GM19238 (cell line): Measurements from ENCODE around the gene TTLL12.

Experiments
- DNase-seq: peaks from one replicate; pipeline ENCODE4 v3.0.0; 2011; ENCODE audit warnings: low spot score; ENCODE audit not compliant: insufficient read length

The TTLL12 gene

GRCh38 chr22:43213962-43214361 lies 27.0 kb upstream of the TTLL12 start:
- no peak for DNase-seq

DNA sequence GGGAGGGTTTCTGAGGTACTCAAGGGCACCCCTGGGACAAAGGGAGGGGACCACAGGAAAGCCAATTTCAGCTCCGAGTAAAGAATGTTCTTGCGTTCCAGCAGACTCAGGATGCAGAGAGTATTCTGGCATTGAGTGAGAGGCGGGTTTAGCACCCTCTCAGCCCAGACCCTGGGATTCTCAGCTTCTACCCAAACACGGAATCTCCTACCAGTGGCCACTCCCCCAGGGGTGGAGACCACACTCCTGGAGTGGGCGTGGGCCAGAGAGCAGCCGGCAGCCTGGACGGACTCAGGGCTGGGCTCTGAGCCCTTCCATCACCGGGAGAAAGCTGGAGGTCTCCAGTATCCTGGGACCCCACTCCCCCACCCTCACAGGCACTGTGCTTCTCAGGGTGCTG lies 26.1 kb upstream of the TTLL12 start:
- DNase-seq, result no peak

GRCh38 chr22:43212434-43212952 lies 25.6 kb upstream of the TTLL12 start:
- DNase-seq, result no peak

DNA sequence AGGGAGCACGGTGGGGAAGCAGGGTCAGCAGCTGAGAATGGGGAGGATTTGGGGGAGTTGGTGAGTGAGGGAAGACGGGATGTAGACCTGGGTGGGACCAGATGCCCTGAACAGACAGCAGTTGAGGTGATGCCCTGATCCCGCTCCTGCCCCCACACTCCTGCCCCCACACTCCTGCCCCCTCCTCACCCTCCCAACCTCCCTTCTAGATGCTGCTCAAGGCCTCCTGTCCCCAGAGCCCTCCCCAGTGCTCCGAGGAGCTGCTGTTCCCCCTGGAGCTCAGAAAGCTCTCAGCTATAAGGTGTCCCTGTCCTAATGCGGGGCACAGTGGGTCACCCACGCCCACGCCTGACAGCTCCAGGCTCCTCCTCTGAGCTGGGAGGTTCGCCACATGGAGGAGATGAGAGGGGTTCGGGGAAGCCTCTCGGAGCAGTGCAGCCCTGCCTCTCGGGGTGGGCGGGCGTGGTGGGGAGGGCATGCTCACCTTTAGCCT lies 25.1 kb upstream of the TTLL12 start:
- no peak for DNase-seq

DNA sequence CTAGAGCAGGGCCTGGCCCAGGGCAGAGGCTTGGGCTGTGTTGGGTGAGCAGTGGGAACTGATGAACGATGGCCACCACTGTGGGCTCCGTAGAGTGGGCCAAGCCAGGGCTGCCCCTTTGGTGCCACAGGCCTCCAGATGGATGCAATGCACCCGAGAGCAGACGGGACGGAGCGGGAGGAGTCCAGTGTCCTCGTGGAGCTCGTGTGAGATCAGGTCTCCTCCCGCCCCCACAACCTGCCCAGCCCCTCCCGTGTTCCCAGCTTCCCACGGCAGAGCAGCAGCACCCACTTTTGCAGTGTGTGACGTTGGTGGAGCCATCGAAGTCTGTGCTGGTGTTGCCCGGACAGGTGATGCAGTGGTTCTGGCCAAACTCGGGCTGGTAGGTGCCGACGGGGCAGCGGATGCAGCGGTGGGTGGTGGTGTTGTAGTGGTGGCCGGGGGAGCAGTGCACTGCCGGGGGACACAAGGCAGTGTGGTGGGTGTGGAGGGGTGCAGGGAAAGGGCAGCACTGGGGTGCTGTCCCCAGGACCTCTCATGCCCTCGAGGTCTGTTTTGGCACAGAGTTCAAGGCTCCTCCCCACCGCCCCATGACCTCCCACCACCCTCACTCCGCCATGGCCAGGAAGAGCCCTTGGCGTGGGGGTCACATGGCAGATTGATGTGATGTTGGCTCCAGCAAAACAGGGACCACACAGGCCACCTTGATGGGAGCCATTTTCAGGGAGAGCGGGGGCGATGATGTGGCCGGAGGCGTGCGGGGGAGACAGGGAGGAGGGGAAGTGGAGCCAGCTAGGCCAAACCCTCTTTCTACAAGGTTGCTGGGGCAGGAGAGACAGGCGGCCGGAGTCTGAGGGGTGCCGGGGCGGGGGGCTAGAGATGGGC lies 23.9 kb upstream of the TTLL12 start:
- DNase-seq, result no peak

DNA sequence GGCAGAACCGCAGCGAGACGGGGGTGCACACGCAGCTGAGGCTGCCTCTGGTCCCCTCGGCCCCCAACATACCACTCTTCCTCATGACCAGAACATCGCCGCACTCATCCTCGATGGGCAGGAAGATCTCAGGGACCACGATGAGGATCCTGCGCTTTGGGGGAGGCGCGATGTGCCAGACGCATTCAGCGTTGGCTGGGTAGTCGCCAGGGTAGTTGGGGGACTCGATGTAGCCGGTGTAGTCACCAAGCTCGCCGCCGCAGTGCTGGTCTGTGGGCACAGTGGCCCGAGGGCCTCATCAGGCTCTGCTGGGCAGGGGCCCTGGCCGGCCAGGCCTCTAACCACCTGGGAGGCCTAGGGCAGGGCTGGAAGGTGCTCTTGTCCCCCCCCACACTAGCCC lies 23.0 kb upstream of the TTLL12 start:
- DNase-seq, result no peak

DNA sequence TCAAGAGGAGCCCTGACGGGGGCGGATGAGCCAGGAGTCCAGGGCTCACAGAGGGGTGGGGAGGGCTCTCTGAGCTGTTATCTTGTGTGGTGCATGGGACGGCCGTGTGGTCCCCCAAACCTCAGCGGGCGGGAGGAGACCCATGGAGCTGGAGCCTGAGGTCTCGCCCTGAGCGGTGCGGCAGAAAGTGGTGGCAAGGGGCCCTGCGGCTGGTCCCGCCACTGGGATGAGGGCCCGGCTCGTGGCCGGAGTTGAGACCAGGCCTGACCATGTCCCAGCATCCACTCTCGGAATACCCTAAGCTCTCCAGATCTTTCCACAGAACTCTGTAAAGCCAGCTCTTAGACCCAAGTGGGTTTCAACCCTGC lies 22.6 kb upstream of the TTLL12 start:
- no peak for DNase-seq

GRCh38 chr22:43208703-43209522 lies 22.0 kb upstream of the TTLL12 start:
- DNase-seq, result no peak

DNA sequence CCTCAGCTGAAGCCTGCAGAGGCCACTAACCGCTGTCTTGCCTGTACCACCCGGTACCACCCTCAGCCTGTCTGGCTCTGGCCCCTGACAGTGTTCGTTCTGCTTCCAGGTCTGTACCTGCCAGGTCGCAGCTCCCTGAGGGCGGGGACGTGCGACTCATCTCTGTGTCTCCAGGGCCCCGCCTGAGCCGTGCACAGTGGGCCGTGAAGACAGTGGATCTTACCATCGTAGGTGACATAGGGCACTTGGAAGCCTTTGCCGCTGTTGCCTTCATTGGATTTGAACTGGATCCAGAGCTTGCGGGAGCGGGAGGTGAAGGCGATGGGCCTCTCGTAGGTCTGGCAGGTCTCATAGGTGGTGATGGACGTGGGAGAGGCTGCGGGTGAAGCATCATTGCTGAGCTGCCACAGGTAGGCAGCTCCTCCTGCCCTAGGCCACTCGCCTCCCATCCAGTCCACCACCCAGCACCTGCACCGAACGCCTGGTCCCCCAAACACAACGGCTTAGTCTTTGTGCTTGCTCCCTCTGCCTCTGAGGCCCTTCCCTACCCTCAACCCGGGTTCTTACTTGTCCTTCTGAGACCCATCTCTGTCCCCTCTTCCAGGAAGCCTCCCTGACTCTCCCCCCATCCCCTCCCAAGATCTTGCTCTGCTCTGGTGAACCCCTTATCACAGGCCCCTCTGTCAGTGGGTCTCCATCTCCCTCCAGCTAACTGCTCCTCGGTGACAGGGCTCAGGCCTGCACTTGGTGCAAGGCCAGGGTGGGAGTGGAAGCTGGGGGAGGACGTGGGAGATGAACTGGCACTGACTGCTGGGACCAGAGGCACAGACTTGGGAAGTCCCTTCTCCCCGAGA lies 21.1 kb upstream of the TTLL12 start:
- no peak for DNase-seq

DNA sequence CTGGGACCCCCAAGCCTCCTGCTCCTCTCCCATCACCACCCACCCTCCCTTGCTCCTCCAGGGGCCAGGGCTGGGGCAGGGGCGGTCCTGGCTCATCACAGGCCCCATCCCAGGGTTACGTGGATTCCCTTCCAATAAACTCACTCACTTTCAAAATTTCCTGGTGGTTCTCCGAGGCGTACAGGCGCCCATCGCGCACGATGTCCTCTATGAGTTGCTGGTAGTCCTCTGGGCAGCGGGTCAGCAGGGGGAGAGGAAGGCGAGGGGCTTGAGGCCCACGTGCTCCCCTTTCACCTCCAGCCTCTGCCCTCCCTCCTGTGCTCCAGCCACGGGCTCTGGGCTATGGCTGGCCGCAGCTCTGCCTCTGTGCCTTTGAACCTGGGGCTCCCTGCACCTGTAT lies 20.5 kb upstream of the TTLL12 start:
- DNase-seq, result no peak

GRCh38 chr22:43206509-43207161 lies 19.7 kb upstream of the TTLL12 start:
- no peak for DNase-seq

DNA sequence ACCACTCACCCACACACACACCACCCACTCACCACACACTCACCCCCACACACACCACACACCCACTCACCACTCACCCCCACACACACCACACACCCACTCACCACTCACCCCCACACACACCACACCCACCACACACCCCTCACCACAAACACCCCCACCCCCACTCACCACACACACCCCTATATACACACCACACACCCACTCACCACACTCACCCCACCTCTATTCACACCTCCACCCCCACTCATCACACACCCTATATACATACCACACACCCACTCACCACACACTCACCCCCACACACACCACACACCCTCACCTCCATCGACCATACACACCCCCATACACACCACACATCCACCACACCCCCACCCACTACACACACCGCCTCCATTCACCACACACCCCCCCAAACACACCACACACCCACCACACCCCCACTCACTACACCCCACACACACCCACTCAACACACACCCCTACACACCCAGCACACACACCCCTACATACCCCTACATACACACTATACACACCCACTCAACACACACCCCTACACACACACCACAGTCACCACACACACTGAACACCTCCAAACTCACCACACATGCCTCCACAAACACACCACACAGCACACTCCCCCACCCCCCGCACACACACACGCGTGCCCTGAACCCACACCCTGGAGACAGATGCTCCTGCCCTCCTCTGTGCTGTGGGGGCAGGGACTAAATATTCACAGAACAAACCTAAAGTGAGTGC lies 19.0 kb upstream of the TTLL12 start:
- DNase-seq, result no peak

DNA sequence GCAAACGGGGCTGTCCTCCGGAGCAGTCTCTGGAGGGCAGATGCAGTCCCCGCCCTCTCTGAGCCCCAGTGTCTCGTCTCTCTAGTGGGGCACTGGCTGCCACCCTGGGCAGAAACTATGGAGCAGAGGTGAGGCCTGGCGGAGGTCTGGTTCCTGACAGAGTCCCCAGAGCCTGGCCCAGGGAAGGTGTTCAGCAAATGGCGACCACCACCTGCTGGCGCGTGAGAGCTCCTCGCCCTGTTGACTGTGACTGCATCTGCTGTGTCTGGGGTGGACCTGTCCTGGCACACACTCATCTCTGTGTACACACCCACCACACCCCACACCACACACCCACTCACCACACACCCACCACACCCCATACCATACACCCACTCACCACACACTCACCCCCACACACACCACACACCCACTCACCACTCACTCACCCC lies 18.3 kb upstream of the TTLL12 start:
- DNase-seq, result no peak

DNA sequence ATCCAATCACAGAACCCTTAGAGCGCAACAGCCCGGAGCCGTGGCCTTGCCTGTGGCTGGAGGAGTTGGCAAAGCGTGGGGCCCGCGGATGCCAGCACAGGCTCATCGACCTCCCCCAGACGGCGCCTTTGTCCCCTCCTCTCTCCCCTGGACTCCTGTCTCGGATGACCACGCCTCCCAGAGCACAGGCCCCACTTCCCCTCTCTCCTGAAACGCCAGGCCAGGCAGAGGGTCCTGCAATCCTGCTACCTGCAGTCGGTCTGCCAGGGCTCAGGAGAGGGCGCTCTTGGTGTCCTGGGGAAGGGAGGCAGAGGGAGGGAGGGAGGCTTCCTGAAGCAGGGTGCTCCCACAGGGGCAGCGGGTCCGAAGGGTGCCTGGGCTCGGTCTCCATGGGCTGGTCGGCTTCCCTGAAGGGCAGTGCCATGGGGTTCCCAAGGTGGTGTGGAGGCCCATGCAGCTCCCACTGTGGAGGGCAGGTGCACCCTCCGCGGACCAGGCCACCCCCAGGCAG lies 16.6 kb upstream of the TTLL12 start:
- no peak for DNase-seq

- no peak for DNase-seq
Measured at GRCh38 chr22:43202756-43203410, 15.9 kb upstream of the TTLL12 start.

DNA sequence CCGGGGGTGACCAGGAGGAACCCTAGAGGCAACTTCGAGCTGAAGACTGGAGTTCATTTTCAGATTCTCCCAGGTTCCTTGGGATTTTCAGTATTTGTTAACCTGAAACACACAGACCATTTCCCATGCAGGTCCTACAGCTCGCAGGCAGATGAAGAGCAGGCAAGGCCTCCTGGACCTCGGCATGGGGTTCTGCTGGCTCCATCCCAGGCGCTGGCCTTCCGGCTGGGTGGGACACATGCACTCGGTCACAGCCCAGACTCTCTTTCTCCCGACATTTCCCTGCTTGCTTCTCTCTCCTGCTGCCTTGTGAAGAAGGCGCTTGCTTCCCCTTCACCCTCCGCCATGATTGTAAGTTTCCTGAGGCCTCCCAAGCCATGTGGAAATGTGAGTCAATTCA lies 15.4 kb upstream of the TTLL12 start:
- no peak for DNase-seq

- DNase-seq, result no peak
Measured at GRCh38 chr22:43201486-43202219, 14.7 kb upstream of the TTLL12 start.

GRCh38 chr22:43200555-43200954 lies 13.6 kb upstream of the TTLL12 start:
- DNase-seq, result no peak

GRCh38 chr22:43200031-43200430 lies 13.1 kb upstream of the TTLL12 start:
- no peak for DNase-seq
